Measurements from ENCODE around the gene XAF1. TPM values are rescaled to one million over a fixed set of nuclear protein-coding genes. Genes with fewer than 3 reads are reported as not detected.

The XAF1 gene, protein sequence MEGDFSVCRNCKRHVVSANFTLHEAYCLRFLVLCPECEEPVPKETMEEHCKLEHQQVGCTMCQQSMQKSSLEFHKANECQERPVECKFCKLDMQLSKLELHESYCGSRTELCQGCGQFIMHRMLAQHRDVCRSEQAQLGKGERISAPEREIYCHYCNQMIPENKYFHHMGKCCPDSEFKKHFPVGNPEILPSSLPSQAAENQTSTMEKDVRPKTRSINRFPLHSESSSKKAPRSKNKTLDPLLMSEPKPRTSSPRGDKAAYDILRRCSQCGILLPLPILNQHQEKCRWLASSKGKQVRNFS
- 10 to 100 TPM in 2 of 4 donors, 1 to 10 TPM in 2; 6.1 to 15.7 (median 9.8) TPM for total RNA-seq

DNA sequence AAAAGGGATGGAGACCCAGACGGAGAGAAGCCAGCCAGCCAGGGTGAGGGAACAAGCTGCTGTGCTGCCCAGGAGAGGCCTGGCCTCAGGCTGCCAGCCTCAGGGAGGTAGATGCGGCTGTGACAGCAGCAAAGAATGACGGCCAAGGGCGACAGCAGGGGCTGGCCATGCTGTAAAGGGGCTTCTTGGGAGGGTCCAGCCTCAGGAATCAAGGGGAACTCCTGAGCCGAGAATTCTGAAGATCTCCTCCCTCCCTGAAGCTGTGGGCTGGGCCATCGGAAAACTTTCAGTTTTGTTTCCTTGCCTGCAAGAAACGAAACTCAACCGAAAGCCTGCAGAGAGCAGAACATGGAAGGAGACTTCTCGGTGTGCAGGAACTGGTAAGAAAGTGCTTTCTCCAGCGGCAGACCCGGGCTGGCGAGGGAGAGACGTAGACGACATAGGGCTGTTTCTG lies at the start of gene XAF1:
Gene XAF1, plus strand, starts transcription at position 316 of the 454 bp plus-strand sequence. Its CDS starts 33 bp downstream, at position 349.
- intact Hi-C loops (cut with DNase I; ENCODE audit: low total_unique reads): no loop called here
- in situ Hi-C loops (cut with MboI; ENCODE audit: low sequenced_read_pairs in 4 of 4): no loop called here
- peak in 1 of 2 donors; percentile 9 for DNase-seq
- peak within 1 kb of the TSS; percentile 53 to 63 (median 59) for H3K4me3 ChIP-seq
- H3K9me3 ChIP-seq: no peaks in the 10 kb centered on the region
- H3K27ac ChIP-seq: peak within 1 kb of the TSS; percentile 80 to 87 (median 80)
- H3K27me3 ChIP-seq: no peaks in the 10 kb centered on the region
- H3K36me3 ChIP-seq: peaks cover 0 to 10% of the 10 kb centered on the region in 2 donors
- TF ChIP-seq POLR2A (IDR thresholded peaks at IDR 0.05): peak in 1 of 2 donors; percentile 34
- TF ChIP-seq, protein P1, sequence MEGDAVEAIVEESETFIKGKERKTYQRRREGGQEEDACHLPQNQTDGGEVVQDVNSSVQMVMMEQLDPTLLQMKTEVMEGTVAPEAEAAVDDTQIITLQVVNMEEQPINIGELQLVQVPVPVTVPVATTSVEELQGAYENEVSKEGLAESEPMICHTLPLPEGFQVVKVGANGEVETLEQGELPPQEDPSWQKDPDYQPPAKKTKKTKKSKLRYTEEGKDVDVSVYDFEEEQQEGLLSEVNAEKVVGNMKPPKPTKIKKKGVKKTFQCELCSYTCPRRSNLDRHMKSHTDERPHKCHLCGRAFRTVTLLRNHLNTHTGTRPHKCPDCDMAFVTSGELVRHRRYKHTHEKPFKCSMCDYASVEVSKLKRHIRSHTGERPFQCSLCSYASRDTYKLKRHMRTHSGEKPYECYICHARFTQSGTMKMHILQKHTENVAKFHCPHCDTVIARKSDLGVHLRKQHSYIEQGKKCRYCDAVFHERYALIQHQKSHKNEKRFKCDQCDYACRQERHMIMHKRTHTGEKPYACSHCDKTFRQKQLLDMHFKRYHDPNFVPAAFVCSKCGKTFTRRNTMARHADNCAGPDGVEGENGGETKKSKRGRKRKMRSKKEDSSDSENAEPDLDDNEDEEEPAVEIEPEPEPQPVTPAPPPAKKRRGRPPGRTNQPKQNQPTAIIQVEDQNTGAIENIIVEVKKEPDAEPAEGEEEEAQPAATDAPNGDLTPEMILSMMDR (IDR thresholded peaks at IDR 0.05 in 4 of 5, conservative IDR thresholded peaks at IDR 0.05 in 1 of 5): no peak
- H3K4me1 ChIP-seq: peaks cover 15 to 17% of the 10 kb centered on the region in 2 donors
- peak in 1 of 2 donors; percentile 18 for ATAC-seq

- in situ Hi-C loops (cut with MboI; ENCODE audit: low sequenced_read_pairs in 4 of 4): no loop called here
- intact Hi-C loops (cut with DNase I; ENCODE audit: low total_unique reads): no loop called here
- Histone ChIP-seq H3K9me3 (no peaks in the 10 kb centered on the region), H3K27me3 (no peaks in the 10 kb centered on the region), H3K27ac (no peak overlapping the region), H3K4me1 (no peaks in the 10 kb centered on the region), H3K4me3 (no peak overlapping the region), H3K36me3 (no peaks in the 10 kb centered on the region)
- DNase-seq (no peak), ATAC-seq (no peak)
- no peak for TF ChIP-seq POLR2A (IDR thresholded peaks at IDR 0.05)
Observed at GRCh38 chr17:6706499-6706898, 49.3 kb upstream of the XAF1 start.

DNA sequence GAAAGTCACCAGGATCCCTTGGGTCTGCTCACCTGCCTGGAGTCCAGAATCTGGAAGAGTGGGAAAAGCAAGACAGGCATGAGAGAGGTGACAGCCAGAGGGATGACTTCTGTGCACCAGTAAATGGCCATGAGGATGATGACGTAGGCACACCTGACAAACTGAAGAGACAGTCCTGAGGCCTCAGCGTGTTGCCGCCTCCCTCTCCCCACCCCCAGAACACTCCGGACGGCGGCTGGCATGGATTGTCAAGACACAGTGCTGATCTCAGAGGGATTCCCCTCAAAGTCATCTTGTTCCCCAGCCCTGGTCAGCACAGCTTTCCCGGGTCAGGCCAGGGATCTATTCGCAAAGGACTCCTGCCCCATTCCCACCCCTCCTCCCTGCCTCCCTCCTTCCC lies 48.9 kb upstream of the XAF1 start:
- Histone ChIP-seq H3K27me3 (peaks cover 3 to 4% (median 4%) of the 10 kb centered on the region in 3 donors), H3K36me3 (no peaks in the 10 kb centered on the region), H3K4me3 (no peak overlapping the region), H3K9me3 (no peaks in the 10 kb centered on the region), H3K27ac (no peak overlapping the region), H3K4me1 (no peaks in the 10 kb centered on the region)
- ATAC-seq (no peak), DNase-seq (no peak)
- TF ChIP-seq, protein P1 (IDR thresholded peaks at IDR 0.05 in 4 of 5, conservative IDR thresholded peaks at IDR 0.05 in 1 of 5): no peak
- no peak for TF ChIP-seq POLR2A (IDR thresholded peaks at IDR 0.05)
- in situ Hi-C loops (cut with MboI; ENCODE audit: low sequenced_read_pairs in 4 of 4) (no loop called here), intact Hi-C loops (cut with DNase I; ENCODE audit: low total_unique reads) (no loop called here)

GRCh38 chr17:6708357-6708961 lies 47.4 kb upstream of the XAF1 start:
- no peak overlapping the region for H3K4me3 ChIP-seq
- in situ Hi-C loops (cut with MboI; ENCODE audit: low sequenced_read_pairs in 4 of 4): no loop called here
- H3K27me3 ChIP-seq: peaks cover 12 to 19% (median 15%) of the 10 kb centered on the region in 3 donors
- H3K4me1 ChIP-seq: no peaks in the 10 kb centered on the region
- H3K9me3 ChIP-seq: no peaks in the 10 kb centered on the region
- ATAC-seq: no peak
- no peak for TF ChIP-seq POLR2A (IDR thresholded peaks at IDR 0.05)
- TF ChIP-seq, protein P1 (IDR thresholded peaks at IDR 0.05 in 4 of 5, conservative IDR thresholded peaks at IDR 0.05 in 1 of 5): no peak
- no peak for DNase-seq
- no peaks in the 10 kb centered on the region for H3K36me3 ChIP-seq
- no peak overlapping the region for H3K27ac ChIP-seq
- intact Hi-C loops (cut with DNase I; ENCODE audit: low total_unique reads): no loop called here

DNA sequence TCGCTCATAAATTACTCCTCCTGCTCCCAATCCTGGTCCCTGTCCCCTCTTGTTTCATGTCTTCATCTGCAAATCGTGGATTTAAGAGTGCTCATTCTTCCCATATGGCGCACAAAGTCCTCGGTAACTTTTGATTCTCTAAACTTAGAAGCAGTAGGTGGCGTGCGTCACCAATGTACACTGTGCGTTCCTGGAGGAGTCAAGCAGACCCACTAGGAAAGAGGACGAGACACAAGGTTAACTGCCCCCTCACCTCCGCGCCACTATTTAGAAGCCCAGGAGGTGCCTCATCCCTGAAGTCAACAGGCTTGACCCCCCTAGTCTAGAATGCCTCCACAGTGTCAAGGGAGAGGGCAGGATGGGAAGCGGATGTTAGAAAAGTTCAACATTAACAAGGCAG lies 45.5 kb upstream of the XAF1 start:
- no peaks in the 10 kb centered on the region for H3K36me3 ChIP-seq
- TF ChIP-seq, protein P1 (IDR thresholded peaks at IDR 0.05 in 4 of 5, conservative IDR thresholded peaks at IDR 0.05 in 1 of 5): no peak
- TF ChIP-seq POLR2A (IDR thresholded peaks at IDR 0.05): no peak
- intact Hi-C loops (cut with DNase I; ENCODE audit: low total_unique reads): no loop called here
- in situ Hi-C loops (cut with MboI; ENCODE audit: low sequenced_read_pairs in 4 of 4): no loop called here
- DNase-seq (no peak), ATAC-seq (no peak)
- H3K4me3 ChIP-seq: no peak overlapping the region
- H3K4me1 ChIP-seq: no peaks in the 10 kb centered on the region
- H3K27ac ChIP-seq: no peak overlapping the region
- H3K9me3 ChIP-seq: peaks cover 0 to 9% (median 0%) of the 10 kb centered on the region in 3 donors
- H3K27me3 ChIP-seq: peaks cover 22 to 29% (median 25%) of the 10 kb centered on the region in 3 donors

Data from gastrocnemius medialis (tissue), 4 donors.